Testis (tissue), 2 donors: Measurements from ENCODE around the gene PTN.

Experiments
- POLR2A ChIP-seq: fragments of 450-650 bp; IDR thresholded peaks from one replicate; pipeline ENCODE4 v1.6.1; 2017; ENCODE audit warnings: antibody characterized with exemption, mild to moderate bottlenecking, moderate library complexity
- TF ChIP-seq, protein P1 (sequence below), 3 experiments: fragments of 450-650 bp in 2 of 3; fragments of 200-600 bp in 1 of 3; sonication (generic) in 1 of 3; IDR thresholded peaks; one replicate each; pipeline ENCODE4 v1.5.1; 2016 to 2019; ENCODE audit warnings: antibody characterized with exemption in 3 of 3, mild to moderate bottlenecking in 2 of 3, moderate library complexity in 1 of 3

DNA sequence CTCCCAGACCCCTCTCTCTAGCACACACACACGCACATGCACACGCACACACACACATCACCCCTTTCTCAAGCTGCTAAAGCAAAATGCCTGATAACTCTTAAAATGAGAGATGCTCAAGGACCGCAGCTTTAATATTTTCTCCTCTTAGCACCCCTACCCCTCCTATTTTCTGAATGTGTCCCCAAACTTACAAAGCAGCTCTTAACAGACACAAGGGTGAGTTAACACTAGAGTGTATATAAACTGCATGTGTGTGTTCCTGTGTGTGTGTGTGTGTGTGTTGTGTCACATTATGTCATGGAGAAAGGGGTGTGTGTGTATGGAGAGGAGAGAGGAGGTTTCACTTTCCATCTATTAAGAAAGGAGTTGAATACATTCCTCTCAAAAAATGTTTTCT is 1.3 kb downstream of the PTN start:
- TF ChIP-seq, protein P1, sequence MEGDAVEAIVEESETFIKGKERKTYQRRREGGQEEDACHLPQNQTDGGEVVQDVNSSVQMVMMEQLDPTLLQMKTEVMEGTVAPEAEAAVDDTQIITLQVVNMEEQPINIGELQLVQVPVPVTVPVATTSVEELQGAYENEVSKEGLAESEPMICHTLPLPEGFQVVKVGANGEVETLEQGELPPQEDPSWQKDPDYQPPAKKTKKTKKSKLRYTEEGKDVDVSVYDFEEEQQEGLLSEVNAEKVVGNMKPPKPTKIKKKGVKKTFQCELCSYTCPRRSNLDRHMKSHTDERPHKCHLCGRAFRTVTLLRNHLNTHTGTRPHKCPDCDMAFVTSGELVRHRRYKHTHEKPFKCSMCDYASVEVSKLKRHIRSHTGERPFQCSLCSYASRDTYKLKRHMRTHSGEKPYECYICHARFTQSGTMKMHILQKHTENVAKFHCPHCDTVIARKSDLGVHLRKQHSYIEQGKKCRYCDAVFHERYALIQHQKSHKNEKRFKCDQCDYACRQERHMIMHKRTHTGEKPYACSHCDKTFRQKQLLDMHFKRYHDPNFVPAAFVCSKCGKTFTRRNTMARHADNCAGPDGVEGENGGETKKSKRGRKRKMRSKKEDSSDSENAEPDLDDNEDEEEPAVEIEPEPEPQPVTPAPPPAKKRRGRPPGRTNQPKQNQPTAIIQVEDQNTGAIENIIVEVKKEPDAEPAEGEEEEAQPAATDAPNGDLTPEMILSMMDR (IDR thresholded peaks at IDR 0.05) = no peak
- TF ChIP-seq POLR2A = no peak
